Stimulated activated memory B cell treated with anti-CD40 and anti-IgM and Interleukin-4, amounts not matched to agents 10 μg/mL and 1 μg/mL and 100 μg/mL, for 72 hours (primary cell): ENCODE results near the gene LOX.

Experiments used
- ATAC-seq: fragments of 150-1000 bp; cut with Tn5 transposase; 2 replicates; pipeline ENCODE4 v1.10.0; 2021
- H3K27ac Mint-ChIP-seq: one replicate; pipeline ENCODE4 v1.8.0; 2022; ENCODE audit warnings: mild to moderate bottlenecking, mixed read lengths
- H3K27me3 Mint-ChIP-seq: one replicate; pipeline ENCODE4 v1.8.0; 2022; ENCODE audit warnings: mixed read lengths
- H3K36me3 Mint-ChIP-seq: one replicate; pipeline ENCODE4 v1.8.0; 2022; ENCODE audit warnings: mixed read lengths
- H3K4me1 Mint-ChIP-seq: one replicate; pipeline ENCODE4 v1.8.0; 2022; ENCODE audit warnings: mixed read lengths
- H3K4me3 Mint-ChIP-seq: one replicate; pipeline ENCODE4 v1.8.0; 2022; ENCODE audit warnings: mild to moderate bottlenecking, moderate library complexity, mixed read lengths
- H3K9me3 Mint-ChIP-seq: one replicate; pipeline ENCODE4 v1.8.0; 2022; ENCODE audit warnings: mixed read lengths

The LOX gene

GRCh38 chr5:122036326-122036725 lies 41.7 kb downstream of the LOX start:
- no peaks in the 10 kb centered on the region for H3K27me3 Mint-ChIP-seq
- H3K9me3 Mint-ChIP-seq, result no peaks in the 10 kb centered on the region
- ATAC-seq, result no peak
- peaks cover 34% of the 10 kb centered on the region for H3K36me3 Mint-ChIP-seq
- H3K27ac Mint-ChIP-seq, result no peak overlapping the region
- H3K4me1 Mint-ChIP-seq, result no peaks in the 10 kb centered on the region
- H3K4me3 Mint-ChIP-seq, result no peak overlapping the region

GRCh38 chr5:122035913-122036312 lies 42.1 kb downstream of the LOX start:
- Mint-ChIP-seq H3K4me1 (no peaks in the 10 kb centered on the region), H3K27me3 (no peaks in the 10 kb centered on the region), H3K4me3 (no peak overlapping the region), H3K27ac (no peak overlapping the region), H3K9me3 (no peaks in the 10 kb centered on the region), H3K36me3 (peaks cover 38% of the 10 kb centered on the region)
- no peak for ATAC-seq

- Mint-ChIP-seq H3K27me3 (no peaks in the 10 kb centered on the region), H3K27ac (no peak overlapping the region), H3K9me3 (no peaks in the 10 kb centered on the region), H3K4me1 (no peaks in the 10 kb centered on the region), H3K36me3 (peaks cover 56% of the 10 kb centered on the region), H3K4me3 (no peak overlapping the region)
- ATAC-seq, result no peak
These were observed 46.2 kb downstream of the LOX start for GRCh38 chr5:122031836-122032235.

GRCh38 chr5:122030251-122030650 lies 47.8 kb downstream of the LOX start:
- H3K4me3 Mint-ChIP-seq, result no peak overlapping the region
- H3K9me3 Mint-ChIP-seq, result no peaks in the 10 kb centered on the region
- no peak for ATAC-seq
- no peak overlapping the region for H3K27ac Mint-ChIP-seq
- no peaks in the 10 kb centered on the region for H3K4me1 Mint-ChIP-seq
- no peaks in the 10 kb centered on the region for H3K27me3 Mint-ChIP-seq
- peaks cover 54% of the 10 kb centered on the region for H3K36me3 Mint-ChIP-seq

GRCh38 chr5:122029818-122030217 lies 48.2 kb downstream of the LOX start:
- H3K4me1 Mint-ChIP-seq, result no peaks in the 10 kb centered on the region
- peaks cover 49% of the 10 kb centered on the region for H3K36me3 Mint-ChIP-seq
- no peaks in the 10 kb centered on the region for H3K9me3 Mint-ChIP-seq
- ATAC-seq, result no peak
- no peak overlapping the region for H3K4me3 Mint-ChIP-seq
- no peak overlapping the region for H3K27ac Mint-ChIP-seq
- H3K27me3 Mint-ChIP-seq, result no peaks in the 10 kb centered on the region

- no peak overlapping the region for H3K4me3 Mint-ChIP-seq
- peak overlapping the region; percentile 2 for H3K27ac Mint-ChIP-seq
- H3K27me3 Mint-ChIP-seq, result no peaks in the 10 kb centered on the region
- H3K36me3 Mint-ChIP-seq, result peaks cover 51% of the 10 kb centered on the region
- H3K4me1 Mint-ChIP-seq, result peaks cover 12% of the 10 kb centered on the region
- no peaks in the 10 kb centered on the region for H3K9me3 Mint-ChIP-seq
- ATAC-seq, result peak; percentile 8
These were observed 55.1 kb downstream of the LOX start for GRCh38 chr5:122022966-122023365.

GRCh38 chr5:122019919-122020590 lies 58.0 kb downstream of the LOX start:
- peaks cover 12% of the 10 kb centered on the region for H3K4me1 Mint-ChIP-seq
- peaks cover 60% of the 10 kb centered on the region for H3K36me3 Mint-ChIP-seq
- ATAC-seq, result no peak
- H3K4me3 Mint-ChIP-seq, result no peak overlapping the region
- no peaks in the 10 kb centered on the region for H3K9me3 Mint-ChIP-seq
- H3K27me3 Mint-ChIP-seq, result no peaks in the 10 kb centered on the region
- no peak overlapping the region for H3K27ac Mint-ChIP-seq

- H3K27me3 Mint-ChIP-seq, result no peaks in the 10 kb centered on the region
- H3K36me3 Mint-ChIP-seq, result peaks cover 27% of the 10 kb centered on the region
- H3K27ac Mint-ChIP-seq, result no peak overlapping the region
- no peak overlapping the region for H3K4me3 Mint-ChIP-seq
- ATAC-seq, result no peak
- peaks cover 12% of the 10 kb centered on the region for H3K4me1 Mint-ChIP-seq
- no peaks in the 10 kb centered on the region for H3K9me3 Mint-ChIP-seq
These were observed 62.6 kb downstream of the LOX start for GRCh38 chr5:122015471-122015870.

GRCh38 chr5:122014236-122014935 lies 63.7 kb downstream of the LOX start:
- Mint-ChIP-seq H3K36me3 (peaks cover 29% of the 10 kb centered on the region), H3K9me3 (no peaks in the 10 kb centered on the region)
- ATAC-seq, result no peak

More at GRCh38 chr5:122014236-122014935, 63.7 kb downstream of the LOX start:
- H3K4me3 Mint-ChIP-seq, result no peak overlapping the region
- H3K27me3 Mint-ChIP-seq, result no peaks in the 10 kb centered on the region
- peaks cover 15% of the 10 kb centered on the region for H3K4me1 Mint-ChIP-seq
- no peak overlapping the region for H3K27ac Mint-ChIP-seq
